ENCODE measurements around the gene NDUFAF3. TPM values are rescaled to one million over a fixed set of nuclear protein-coding genes. Genes with fewer than 3 reads are reported as not detected.

NDUFAF3 gene
- total RNA-seq, 1 experiment from 2014 or later, result 38.8 TPM

- no peaks in the 10 kb centered on the region for H3K27me3 ChIP-seq (ENCODE audit: insufficient read depth, low read depth)
- BruUV-seq (replicated peaks), result no TSS peak
- CTCF ChIA-PET, result no interaction called here
These were observed 25.3 kb upstream of the NDUFAF3 start for GRCh38 chr3:48996640-48997039.

GRCh38 chr3:48997102-48997635, 24.8 kb upstream of the NDUFAF3 start:
- no peak for DNase-seq
- intact Hi-C loops (cut with micrococcal nuclease; ENCODE audit: unreplicated experiment), result no loop called here
- H3K4me2 ChIP-seq, result no peak overlapping the region
- no peaks in the 10 kb centered on the region for H3K9me3 ChIP-seq (ENCODE audit: insufficient read depth, low read depth)
- no peak overlapping the region for H3K27ac ChIP-seq
- BruUV-seq (replicated peaks), result no TSS peak
- no peaks in the 10 kb centered on the region for H3K27me3 ChIP-seq (ENCODE audit: insufficient read depth, low read depth)
- no peaks in the 10 kb centered on the region for H4K20me1 ChIP-seq (ENCODE audit: insufficient read depth)
- TF ChIP-seq EZH2 (IDR thresholded peaks at IDR 0.05; ENCODE audit: low read depth), result no peak
- no peak for TF ChIP-seq CTCF (conservative IDR thresholded peaks at IDR 0.05)
- H3K4me1 ChIP-seq (replicated peaks; ENCODE audit: insufficient read depth), result no peaks in the 10 kb centered on the region
- ChIA-PET CTCF (no interaction called here), POLR2A (ENCODE audit: unreplicated experiment) (no interaction called here)
- H3K4me3 ChIP-seq, result no peak overlapping the region
- H3F3A ChIP-seq (ENCODE audit: insufficient read depth, low read depth), result no peaks in the 10 kb centered on the region
- H3K36me3 ChIP-seq (ENCODE audit: low read depth), result no peaks in the 10 kb centered on the region
- no peak overlapping the region for H2AFZ ChIP-seq
- H3K9me2 ChIP-seq (ENCODE audit: insufficient read depth), result no peaks in the 10 kb centered on the region
- H3K79me2 ChIP-seq (ENCODE audit: low read depth), result peaks cover 11% of the 10 kb centered on the region

More at GRCh38 chr3:48996640-48997039, 25.3 kb upstream of the NDUFAF3 start:
- H3K36me3 ChIP-seq (ENCODE audit: low read depth), result no peaks in the 10 kb centered on the region
- H3K4me2 ChIP-seq, result no peak overlapping the region
- H3K79me2 ChIP-seq (ENCODE audit: low read depth), result peaks cover 16% of the 10 kb centered on the region
- H2AFZ ChIP-seq, result no peak overlapping the region
- H3K4me1 ChIP-seq (replicated peaks; ENCODE audit: insufficient read depth), result 0 out of 2 replicates have a peak, but pooled peaks cover 2% of the 10 kb centered on the region
- POLR2A ChIA-PET (ENCODE audit: unreplicated experiment), result no interaction called here
- intact Hi-C loops (cut with micrococcal nuclease; ENCODE audit: unreplicated experiment), result no loop called here
- TF ChIP-seq EZH2 (IDR thresholded peaks at IDR 0.05; ENCODE audit: low read depth) (no peak), CTCF (conservative IDR thresholded peaks at IDR 0.05) (no peak)
- no peak for DNase-seq
- no peak overlapping the region for H3K4me3 ChIP-seq
- no peak overlapping the region for H3K27ac ChIP-seq
- no peaks in the 10 kb centered on the region for H4K20me1 ChIP-seq (ENCODE audit: insufficient read depth)
- no peaks in the 10 kb centered on the region for H3K9me3 ChIP-seq (ENCODE audit: insufficient read depth, low read depth)
- no peaks in the 10 kb centered on the region for H3K9me2 ChIP-seq (ENCODE audit: insufficient read depth)
- H3F3A ChIP-seq (ENCODE audit: insufficient read depth, low read depth), result no peaks in the 10 kb centered on the region

GRCh38 chr3:48997714-48998637, 23.9 kb upstream of the NDUFAF3 start:
- CTCF ChIA-PET, result no interaction called here

More at GRCh38 chr3:48997714-48998637, 23.9 kb upstream of the NDUFAF3 start:
- Histone ChIP-seq H4K20me1 (ENCODE audit: insufficient read depth) (no peaks in the 10 kb centered on the region), H3K4me2 (no peak overlapping the region), H3K4me3 (no peak overlapping the region), H3K36me3 (ENCODE audit: low read depth) (no peaks in the 10 kb centered on the region), H3K9me2 (ENCODE audit: insufficient read depth) (no peaks in the 10 kb centered on the region), H2AFZ (no peak overlapping the region), H3K27me3 (ENCODE audit: insufficient read depth, low read depth) (no peaks in the 10 kb centered on the region), H3K79me2 (ENCODE audit: low read depth) (peaks cover 5% of the 10 kb centered on the region; the same call in 1 of the 2 replicates), H3K4me1 (replicated peaks; ENCODE audit: insufficient read depth) (no peaks in the 10 kb centered on the region), H3F3A (ENCODE audit: insufficient read depth, low read depth) (no peaks in the 10 kb centered on the region), H3K9me3 (ENCODE audit: insufficient read depth, low read depth) (no peaks in the 10 kb centered on the region), H3K27ac (no peak overlapping the region)
- TF ChIP-seq EZH2 (IDR thresholded peaks at IDR 0.05; ENCODE audit: low read depth) (no peak), CTCF (conservative IDR thresholded peaks at IDR 0.05) (no peak)
- POLR2A ChIA-PET (ENCODE audit: unreplicated experiment), result interaction anchor here (0.7 kb wide), 1 partner anchor 67 kb away, joined by 11 read pairs; no protein-coding TSS in a partner anchor
- intact Hi-C loops (cut with micrococcal nuclease; ENCODE audit: unreplicated experiment), result no loop called here
- no peak for DNase-seq
- no TSS peak for BruUV-seq (replicated peaks)
